Ovary (tissue), 9 donors: ENCODE results near the gene SEC11A. TPM values are rescaled to one million over a fixed set of nuclear protein-coding genes. Genes with fewer than 3 reads are reported as not detected.

Experiments
- DNase-seq, 5 donors: peaks; one replicate each; pipeline ENCODE4 v3.0.0-alpha.2; 2019 to 2020
- H3K27ac ChIP-seq, 2 donors: fragments of 200-600 bp; one replicate each; pipeline versions ENCODE4 v1.5.1 to v1.8.0; 2019 to 2022
- H3K27me3 ChIP-seq: fragments of 200-600 bp; one replicate; pipeline ENCODE4 v1.8.0; 2022
- H3K36me3 ChIP-seq: fragments of 200-600 bp; sonication (generic); one replicate; pipeline ENCODE4 v1.5.1; 2019
- H3K4me1 ChIP-seq: one replicate; pipeline ENCODE4 v1.8.1; 2013; ENCODE audit warnings: mild to moderate bottlenecking, moderate library complexity; ENCODE audit not compliant: insufficient read depth
- H3K4me3 ChIP-seq: fragments of 200-600 bp; sonication (generic); one replicate; pipeline ENCODE4 v1.5.1; 2017
- H3K9me3 ChIP-seq, 2 donors: fragments of 200-600 bp in 1 of 2; sonication (generic) in 1 of 2; one replicate each; pipeline versions ENCODE4 v1.5.1 to v1.8.1; 2013 to 2019; ENCODE audit warnings: mild to moderate bottlenecking in 1 of 2, moderate library complexity in 1 of 2
- CTCF ChIP-seq, 3 donors: fragments of 450-650 bp in 2 of 3; fragments of 200-600 bp in 1 of 3; IDR thresholded peaks; one replicate each; pipeline versions ENCODE4 v1.5.1 to v1.8.0; 2016 to 2022; ENCODE audit warnings: antibody characterized with exemption in 3 of 3, mild to moderate bottlenecking in 1 of 3
- EP300 ChIP-seq: sonication (generic); formaldehyde crosslinking; IDR thresholded peaks from one replicate; pipeline ENCODE4 v1.6.1; 2017; ENCODE audit warnings: antibody characterized with exemption
- POLR2A ChIP-seq: fragments of 450-650 bp; IDR thresholded peaks from one replicate; pipeline ENCODE4 v1.6.1; 2017; ENCODE audit warnings: antibody characterized with exemption, mild to moderate bottlenecking, moderate library complexity
- WGBS, 3 donors: extraction: QIAGEN DNeasy Blood & Tissue Kit in 1 of 3; methylation state at CpG; one replicate each; pipeline versions ENCODE4 v1.1.5 to v1.1.7; 2013 to 2017; 5-methylcytosine and 5-hydroxymethylcytosine counted together
- intact Hi-C, 4 donors: fragments of 100-400 bp; cut with DNase I; formaldehyde crosslinking; loops; one replicate each; pipeline versions ENCODE4 v1.11.0 to v1.15.1; 2022 to 2023
- polyA plus RNA-seq, 2 donors: library from polyadenylated mRNA; stranded (reverse); fragments of 200-250 nt in 1 of 2; fragments of 350-450 nt in 1 of 2; fragmentation: Illumina TruSeq in 1 of 2; extraction: RNeasy Lipid Tissue Mini Kit (QIAGEN cat#74804) in 1 of 2; gene quantifications; one replicate each; pipeline ENCODE4 v1.2.3, GENCODE V29; 2013 to 2014
- total RNA-seq, 7 donors: library from RNA; depleted of rRNA in 2 of 7; stranded (reverse); fragments of >200 nt in 2 of 7; fragmentation: NEBNext Ultra II Directional in 3 of 7; extraction: Animal tissue kit (Norgen Biotek cat#: 25700) in 3 of 7; gene quantifications; one replicate each; pipeline versions ENCODE4 v1.1.0 to v1.2.4, GENCODE V29; 2016 to 2023
- donor health status: DM: no; HTN: no; CAD: no; lungs with moderate emphysema.
- donor health status: DM: no; HTN: no; CAD: no.
- donor health status: Bipolar disorder and iron deficiency.
- donor health status: DM: yes; HTN: yes; CAD: no.
- donor health status: DM: no; HTN: no; CAD: no.
- donor health status: DM: yes; HTN: yes; CAD: no.

Gene SEC11A
- total and polyA plus RNA-seq, 9 donors: 118 to 237 (median 175) TPM

GRCh38 chr15:84734794-84735479 lies 19.0 kb upstream of the SEC11A start:
- Histone ChIP-seq H3K4me3 (no peak overlapping the region), H3K27ac (no peak overlapping the region), H3K4me1 (no peaks in the 10 kb centered on the region), H3K9me3 (no peaks in the 10 kb centered on the region), H3K27me3 (no peaks in the 10 kb centered on the region), H3K36me3 (no peaks in the 10 kb centered on the region)
- no peak for DNase-seq
- no peak for TF ChIP-seq EP300
- intact Hi-C loops: no loop called here
- 54 to 63% (median 57%) methylated on average over 7 of the region's 7 CpGs for WGBS, 3 donors

- Histone ChIP-seq H3K4me1 (no peaks in the 10 kb centered on the region), H3K27me3 (no peaks in the 10 kb centered on the region), H3K27ac (no peak overlapping the region), H3K4me3 (no peak overlapping the region), H3K36me3 (no peaks in the 10 kb centered on the region), H3K9me3 (no peaks in the 10 kb centered on the region)
- no peak for TF ChIP-seq CTCF (IDR thresholded peaks at IDR 0.05)
- TF ChIP-seq EP300: no peak
- TF ChIP-seq POLR2A: no peak
- intact Hi-C loops: no loop called here
- no peak for DNase-seq
Measured at GRCh38 chr15:84731774-84732173, 15.8 kb upstream of the SEC11A start.

- Histone ChIP-seq H3K9me3 (no peaks in the 10 kb centered on the region), H3K4me1 (no peaks in the 10 kb centered on the region), H3K4me3 (no peak overlapping the region), H3K27me3 (no peaks in the 10 kb centered on the region), H3K36me3 (no peaks in the 10 kb centered on the region), H3K27ac (no peak overlapping the region)
- TF ChIP-seq POLR2A: no peak
- TF ChIP-seq EP300: no peak
- no peak for TF ChIP-seq CTCF (IDR thresholded peaks at IDR 0.05)
- DNase-seq: no peak
- intact Hi-C loops: no loop called here
- 92 to 97% (median 95%) methylated on average over 6 of the region's 6 CpGs for WGBS, 3 donors
Measured at GRCh38 chr15:84727429-84727828, 11.5 kb upstream of the SEC11A start.

GRCh38 chr15:84725001-84725491 lies 9.1 kb upstream of the SEC11A start:
- WGBS, 3 donors: 8 to 10% (median 9%) methylated on average over 1 of the region's 1 CpG
- no peaks in the 10 kb centered on the region for H3K4me1 ChIP-seq
- TF ChIP-seq POLR2A: no peak
- no peak for TF ChIP-seq EP300
- no peak for TF ChIP-seq CTCF (IDR thresholded peaks at IDR 0.05)
- intact Hi-C loops: no loop called here
- H3K36me3 ChIP-seq: no peaks in the 10 kb centered on the region
- no peak for DNase-seq
- no peaks in the 10 kb centered on the region for H3K9me3 ChIP-seq
- H3K4me3 ChIP-seq: no peak overlapping the region
- no peak overlapping the region for H3K27ac ChIP-seq
- H3K27me3 ChIP-seq: no peaks in the 10 kb centered on the region

GRCh38 chr15:84722628-84723027 lies 6.7 kb upstream of the SEC11A start:
- DNase-seq: no peak
- no peaks in the 10 kb centered on the region for H3K36me3 ChIP-seq
- WGBS, 3 donors: 87 to 98% (median 89%) methylated on average over 2 of the region's 2 CpGs
- no peak overlapping the region for H3K27ac ChIP-seq
- TF ChIP-seq EP300 (no peak), CTCF (IDR thresholded peaks at IDR 0.05) (no peak), POLR2A (no peak)
- H3K9me3 ChIP-seq: no peaks in the 10 kb centered on the region
- no peak overlapping the region for H3K4me3 ChIP-seq
- no peaks in the 10 kb centered on the region for H3K4me1 ChIP-seq
- H3K27me3 ChIP-seq: no peaks in the 10 kb centered on the region
- intact Hi-C loops: no loop called here
